Erythroblast (primary cell): Measurements from ENCODE around the gene BABAM2.

ENCODE experiments used
- GATA1 ChIP-seq: IDR thresholded peaks from 2 replicates; pipeline ENCODE4 v1.6.1; 2011; ENCODE audit warnings: low read depth, mild to moderate bottlenecking, control low read depth, low read length, moderate library complexity
- POLR2A ChIP-seq: IDR thresholded peaks from 2 replicates; pipeline ENCODE4 v1.6.1; 2011; ENCODE audit warnings: mild to moderate bottlenecking, low read length

DNA sequence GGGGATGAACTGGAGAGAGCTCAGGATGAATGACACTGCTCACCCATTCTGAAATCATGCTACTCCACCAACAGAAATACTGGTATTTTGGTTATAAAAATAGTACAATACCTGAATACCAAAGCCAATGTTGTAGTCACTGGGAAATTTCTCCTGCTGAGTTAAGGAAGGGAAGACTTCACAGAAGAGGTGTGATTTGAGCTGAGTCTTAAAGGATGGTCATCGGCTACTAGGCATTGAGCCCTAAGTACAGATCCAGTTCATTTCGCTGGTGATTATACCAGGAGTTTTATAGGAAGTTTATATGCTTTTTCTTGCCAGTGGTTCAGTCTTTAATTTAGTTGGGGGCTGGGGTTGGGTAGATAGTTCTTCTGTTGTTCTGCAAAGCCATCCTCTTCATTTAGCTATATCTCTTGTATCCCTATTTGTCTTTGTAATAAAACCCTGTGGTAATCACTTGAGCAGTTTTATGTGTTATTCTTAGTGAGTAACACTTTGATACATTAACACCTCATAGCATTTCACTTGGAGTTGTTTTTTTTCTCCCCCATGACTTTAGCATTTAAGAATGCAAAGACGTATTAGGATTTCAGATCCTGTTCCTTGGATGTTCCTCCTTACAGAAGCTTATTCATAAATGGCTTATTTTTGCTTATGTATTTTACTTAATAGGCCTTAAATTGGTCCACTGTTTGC lies 262.2 kb downstream of the BABAM2 start:
- TF ChIP-seq POLR2A (no peak), GATA1 (no peak)
